SK-N-SH treated with all-trans-retinoic acid at 6 μM for 48 hours (cell line): Measurements from ENCODE around the gene KLHL26.

ENCODE experiments used
- ATAC-seq: fragments of 200-7000 bp; cut with Tn5 transposase; 3 replicates; pipeline ENCODE4 v1.9.1; 2020; ENCODE audit warnings: mild to moderate bottlenecking, moderate library complexity
- ARNTL ChIP-seq: fragments of 450-650 bp; formaldehyde crosslinking; IDR thresholded peaks from 2 replicates; pipeline ENCODE4 v1.5.0; 2020; ENCODE audit warnings: low read depth, mild to moderate bottlenecking, moderate library complexity, borderline replicate concordance
- BACH2 ChIP-seq: fragments of 250-450 bp; sonication (Bioruptor Pico); IDR thresholded peaks from 2 replicates; pipeline ENCODE4 v1.9.0; 2021; ENCODE audit warnings: mild to moderate bottlenecking, borderline replicate concordance
- CREB5 ChIP-seq: fragments of 250-450 bp; sonication (Bioruptor Pico); IDR thresholded peaks from 2 replicates; pipeline ENCODE4 v1.5.1; 2020; ENCODE audit warnings: low read depth, mild to moderate bottlenecking, moderate library complexity
- CSDC2 ChIP-seq: fragments of 250-450 bp; sonication (Bioruptor Pico); IDR thresholded peaks from 2 replicates; pipeline ENCODE4 v1.5.0; 2020; ENCODE audit warnings: mild to moderate bottlenecking, moderate library complexity
- ESRRG ChIP-seq: fragments of 250-450 bp; sonication (Bioruptor Pico); IDR thresholded peaks from 2 replicates; pipeline ENCODE4 v1.6.1; 2021; ENCODE audit warnings: mild to moderate bottlenecking
- GLIS3 ChIP-seq: fragments of 250-450 bp; sonication (Bioruptor Pico); IDR thresholded peaks from 2 replicates; pipeline ENCODE4 v1.5.0; 2020; ENCODE audit warnings: mild to moderate bottlenecking, moderate library complexity
- ISL1 ChIP-seq: fragments of 250-450 bp; sonication (Bioruptor Pico); IDR thresholded peaks from 2 replicates; pipeline ENCODE4 v2.1.2; 2022; ENCODE audit warnings: mild to moderate bottlenecking, moderate library complexity
- OSR1 ChIP-seq: fragments of 250-450 bp; sonication (Bioruptor Pico); IDR thresholded peaks from 2 replicates; pipeline ENCODE4 v1.8.0; 2022; ENCODE audit warnings: moderate library complexity, mild to moderate bottlenecking, inconsistent platforms
- POU6F1 ChIP-seq: fragments of 250-450 bp; sonication (Bioruptor Pico); IDR thresholded peaks from 2 replicates; pipeline ENCODE4 v1.8.0; 2021; ENCODE audit warnings: low read depth, mild to moderate bottlenecking, moderate library complexity, borderline replicate concordance
- PPARA ChIP-seq: fragments of 250-450 bp; sonication (Bioruptor Pico); IDR thresholded peaks from 2 replicates; pipeline ENCODE4 v1.5.0; 2020; ENCODE audit warnings: mild to moderate bottlenecking, borderline replicate concordance
- RARB ChIP-seq: fragments of 250-450 bp; sonication (Bioruptor Pico); IDR thresholded peaks from 2 replicates; pipeline ENCODE4 v1.8.0; 2021; ENCODE audit warnings: mild to moderate bottlenecking, moderate library complexity
- TCF4 ChIP-seq: fragments of 250-450 bp; sonication (Bioruptor Pico); IDR thresholded peaks from 2 replicates; pipeline ENCODE4 v1.8.0; 2021; ENCODE audit warnings: mild to moderate bottlenecking, moderate library complexity, borderline replicate concordance
- TOX ChIP-seq: fragments of 250-450 bp; sonication (Bioruptor Pico); IDR thresholded peaks from 2 replicates; pipeline ENCODE4 v1.8.0; 2021; ENCODE audit warnings: mild to moderate bottlenecking, moderate library complexity, borderline replicate concordance
- ZC3H10 ChIP-seq: fragments of 250-450 bp; sonication (Bioruptor Pico); IDR thresholded peaks from 2 replicates; pipeline ENCODE4 v1.5.1; 2021; ENCODE audit warnings: mild to moderate bottlenecking, moderate library complexity
- ZFP30 ChIP-seq: fragments of 450-650 bp; formaldehyde crosslinking; IDR thresholded peaks from 2 replicates; pipeline ENCODE4 v1.5.0; 2022; ENCODE audit warnings: mild to moderate bottlenecking, moderate library complexity
- ZNF565 ChIP-seq: fragments of 450-650 bp; formaldehyde crosslinking; conservative IDR thresholded peaks from 2 replicates; pipeline ENCODE4 v1.5.0; 2020; ENCODE audit warnings: low read depth, mild to moderate bottlenecking, moderate library complexity
- ZNF70 ChIP-seq: fragments of 450-650 bp; formaldehyde crosslinking; IDR thresholded peaks from 2 replicates; pipeline ENCODE4 v1.5.0; 2020; ENCODE audit warnings: mild to moderate bottlenecking, moderate library complexity
- ZNF8 ChIP-seq: fragments of 450-650 bp; formaldehyde crosslinking; IDR thresholded peaks from 2 replicates; pipeline ENCODE4 v1.5.0; 2020; ENCODE audit warnings: mild to moderate bottlenecking, moderate library complexity
- TF ChIP-seq, protein P1 (sequence below): fragments of 250-450 bp; sonication (Bioruptor Pico); IDR thresholded peaks from 2 replicates; pipeline ENCODE4 v1.5.1; 2021; ENCODE audit warnings: mild to moderate bottlenecking, moderate library complexity
- TF ChIP-seq, protein P2 (sequence below): fragments of 250-450 bp; sonication (Bioruptor Pico); IDR thresholded peaks from 2 replicates; pipeline ENCODE4 v1.8.0; 2020; ENCODE audit warnings: mild to moderate bottlenecking, moderate library complexity, borderline replicate concordance
- TF ChIP-seq, protein P3 (sequence below): fragments of 250-450 bp; sonication (Bioruptor Pico); IDR thresholded peaks from 2 replicates; pipeline ENCODE4 v1.5.0; 2020; ENCODE audit warnings: mild to moderate bottlenecking, moderate library complexity

Gene KLHL26

DNA sequence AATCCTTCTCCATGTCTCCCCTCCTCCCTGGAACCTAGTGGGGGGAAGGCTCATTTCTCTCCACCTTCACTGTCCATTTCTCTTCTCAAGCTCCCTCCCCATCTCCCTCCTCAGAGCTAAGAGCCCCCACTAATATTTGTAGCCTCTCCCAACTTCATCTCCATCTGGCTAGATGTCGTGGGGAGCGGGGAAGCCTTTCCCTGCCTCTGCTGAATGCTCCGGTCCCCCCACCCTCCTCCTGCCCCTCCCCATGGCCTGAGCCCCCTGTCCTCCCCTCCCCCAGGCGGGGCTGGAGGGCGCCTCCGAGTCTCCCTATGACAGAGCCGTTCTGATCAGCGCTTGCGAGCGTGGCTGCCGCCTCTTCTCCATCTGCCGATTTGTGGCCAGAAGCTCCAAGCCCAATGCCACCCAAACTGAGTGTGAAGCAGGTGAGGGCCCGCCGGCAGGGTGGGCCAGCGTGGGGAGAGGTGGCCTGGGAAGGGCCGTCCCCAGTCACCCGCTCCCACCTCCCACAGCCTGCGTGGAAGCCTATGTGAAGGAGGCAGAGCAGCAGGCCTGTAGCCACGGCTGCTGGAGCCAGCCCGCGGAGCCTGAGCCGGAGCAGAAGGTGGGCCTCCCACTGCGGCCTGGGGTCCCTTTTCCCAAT lies 23.1 kb upstream of the KLHL26 start (continued):
- TF ChIP-seq TCF4 (CRISPR knock-in tag) (no peak), POU6F1 (CRISPR knock-in tag) (no peak), ISL1 (CRISPR knock-in tag) (no peak), ZNF70 (CRISPR knock-in tag) (no peak)
- TF ChIP-seq, protein P1, sequence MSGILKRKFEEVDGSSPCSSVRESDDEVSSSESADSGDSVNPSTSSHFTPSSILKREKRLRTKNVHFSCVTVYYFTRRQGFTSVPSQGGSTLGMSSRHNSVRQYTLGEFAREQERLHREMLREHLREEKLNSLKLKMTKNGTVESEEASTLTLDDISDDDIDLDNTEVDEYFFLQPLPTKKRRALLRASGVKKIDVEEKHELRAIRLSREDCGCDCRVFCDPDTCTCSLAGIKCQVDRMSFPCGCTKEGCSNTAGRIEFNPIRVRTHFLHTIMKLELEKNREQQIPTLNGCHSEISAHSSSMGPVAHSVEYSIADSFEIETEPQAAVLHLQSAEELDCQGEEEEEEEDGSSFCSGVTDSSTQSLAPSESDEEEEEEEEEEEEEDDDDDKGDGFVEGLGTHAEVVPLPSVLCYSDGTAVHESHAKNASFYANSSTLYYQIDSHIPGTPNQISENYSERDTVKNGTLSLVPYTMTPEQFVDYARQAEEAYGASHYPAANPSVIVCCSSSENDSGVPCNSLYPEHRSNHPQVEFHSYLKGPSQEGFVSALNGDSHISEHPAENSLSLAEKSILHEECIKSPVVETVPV (CRISPR knock-in tag): no peak

DNA sequence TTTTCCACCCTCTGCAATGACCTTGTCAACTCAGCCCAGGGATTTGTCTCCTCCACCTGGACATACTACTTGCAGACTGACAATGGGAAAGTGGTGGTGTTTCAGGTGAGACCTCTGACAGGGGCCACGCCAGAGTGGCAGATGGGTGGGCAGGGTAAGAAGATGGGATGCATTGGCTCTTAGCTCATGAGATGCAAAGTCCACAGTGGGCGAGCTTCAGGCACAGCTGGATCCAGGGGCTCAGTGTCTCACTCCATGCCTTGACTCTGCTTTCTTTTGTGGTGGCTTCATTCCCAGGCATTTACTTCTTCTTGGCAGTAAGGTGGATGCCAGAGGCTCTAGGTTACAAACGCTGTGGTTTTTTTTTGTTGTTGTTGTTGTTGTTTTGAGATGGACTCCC lies 20.8 kb upstream of the KLHL26 start:
- ATAC-seq: no peak
- TF ChIP-seq, protein P2, sequence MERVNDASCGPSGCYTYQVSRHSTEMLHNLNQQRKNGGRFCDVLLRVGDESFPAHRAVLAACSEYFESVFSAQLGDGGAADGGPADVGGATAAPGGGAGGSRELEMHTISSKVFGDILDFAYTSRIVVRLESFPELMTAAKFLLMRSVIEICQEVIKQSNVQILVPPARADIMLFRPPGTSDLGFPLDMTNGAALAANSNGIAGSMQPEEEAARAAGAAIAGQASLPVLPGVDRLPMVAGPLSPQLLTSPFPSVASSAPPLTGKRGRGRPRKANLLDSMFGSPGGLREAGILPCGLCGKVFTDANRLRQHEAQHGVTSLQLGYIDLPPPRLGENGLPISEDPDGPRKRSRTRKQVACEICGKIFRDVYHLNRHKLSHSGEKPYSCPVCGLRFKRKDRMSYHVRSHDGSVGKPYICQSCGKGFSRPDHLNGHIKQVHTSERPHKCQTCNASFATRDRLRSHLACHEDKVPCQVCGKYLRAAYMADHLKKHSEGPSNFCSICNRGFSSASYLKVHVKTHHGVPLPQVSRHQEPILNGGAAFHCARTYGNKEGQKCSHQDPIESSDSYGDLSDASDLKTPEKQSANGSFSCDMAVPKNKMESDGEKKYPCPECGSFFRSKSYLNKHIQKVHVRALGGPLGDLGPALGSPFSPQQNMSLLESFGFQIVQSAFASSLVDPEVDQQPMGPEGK (CRISPR knock-in tag): no peak
- TF ChIP-seq ARNTL (CRISPR knock-in tag): no peak
- TF ChIP-seq TCF4 (CRISPR knock-in tag): no peak
- no peak for TF ChIP-seq ZFP30 (CRISPR knock-in tag)
- TF ChIP-seq, protein P3, sequence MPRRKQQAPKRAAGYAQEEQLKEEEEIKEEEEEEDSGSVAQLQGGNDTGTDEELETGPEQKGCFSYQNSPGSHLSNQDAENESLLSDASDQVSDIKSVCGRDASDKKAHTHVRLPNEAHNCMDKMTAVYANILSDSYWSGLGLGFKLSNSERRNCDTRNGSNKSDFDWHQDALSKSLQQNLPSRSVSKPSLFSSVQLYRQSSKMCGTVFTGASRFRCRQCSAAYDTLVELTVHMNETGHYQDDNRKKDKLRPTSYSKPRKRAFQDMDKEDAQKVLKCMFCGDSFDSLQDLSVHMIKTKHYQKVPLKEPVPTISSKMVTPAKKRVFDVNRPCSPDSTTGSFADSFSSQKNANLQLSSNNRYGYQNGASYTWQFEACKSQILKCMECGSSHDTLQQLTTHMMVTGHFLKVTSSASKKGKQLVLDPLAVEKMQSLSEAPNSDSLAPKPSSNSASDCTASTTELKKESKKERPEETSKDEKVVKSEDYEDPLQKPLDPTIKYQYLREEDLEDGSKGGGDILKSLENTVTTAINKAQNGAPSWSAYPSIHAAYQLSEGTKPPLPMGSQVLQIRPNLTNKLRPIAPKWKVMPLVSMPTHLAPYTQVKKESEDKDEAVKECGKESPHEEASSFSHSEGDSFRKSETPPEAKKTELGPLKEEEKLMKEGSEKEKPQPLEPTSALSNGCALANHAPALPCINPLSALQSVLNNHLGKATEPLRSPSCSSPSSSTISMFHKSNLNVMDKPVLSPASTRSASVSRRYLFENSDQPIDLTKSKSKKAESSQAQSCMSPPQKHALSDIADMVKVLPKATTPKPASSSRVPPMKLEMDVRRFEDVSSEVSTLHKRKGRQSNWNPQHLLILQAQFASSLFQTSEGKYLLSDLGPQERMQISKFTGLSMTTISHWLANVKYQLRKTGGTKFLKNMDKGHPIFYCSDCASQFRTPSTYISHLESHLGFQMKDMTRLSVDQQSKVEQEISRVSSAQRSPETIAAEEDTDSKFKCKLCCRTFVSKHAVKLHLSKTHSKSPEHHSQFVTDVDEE (CRISPR knock-in tag): no peak
- no peak for TF ChIP-seq OSR1 (CRISPR knock-in tag)
- no peak for TF ChIP-seq PPARA (CRISPR knock-in tag)
- TF ChIP-seq ESRRG (CRISPR knock-in tag): no peak
- no peak for TF ChIP-seq CSDC2 (CRISPR knock-in tag)
- TF ChIP-seq ZNF8 (CRISPR knock-in tag): no peak
- TF ChIP-seq RARB: no peak
- no peak for TF ChIP-seq ZC3H10 (CRISPR knock-in tag)
- TF ChIP-seq GLIS3: no peak
- no peak for TF ChIP-seq CREB5 (CRISPR knock-in tag)
- no peak for TF ChIP-seq BACH2 (CRISPR knock-in tag)
- TF ChIP-seq POU6F1 (CRISPR knock-in tag): no peak
- TF ChIP-seq TOX (CRISPR knock-in tag): no peak
- TF ChIP-seq, protein P1 (CRISPR knock-in tag): no peak
- no peak for TF ChIP-seq ZNF70 (CRISPR knock-in tag)
- TF ChIP-seq ZNF565 (CRISPR knock-in tag): no peak
- TF ChIP-seq, all 23 proteins: peak for 0
